HG02852 (cell line): Measurements from ENCODE around the gene TCIRG1.

ENCODE experiments used
- ATAC-seq: cut with Tn5 transposase; IDR thresholded peaks from one replicate; pipeline ENCODE4 v1.9.1; 2021; ENCODE audit warnings: mild to moderate bottlenecking, moderate library complexity; ENCODE audit not compliant: unreplicated experiment

Gene TCIRG1

GRCh38 chr11:68037411-68038225 is 1.2 kb upstream of the TCIRG1 start:
- no peak for ATAC-seq

- ATAC-seq: no peak
These were observed 553 bp upstream of the TCIRG1 start for GRCh38 chr11:68038226-68038717.

- ATAC-seq: no peak
These were observed 781 bp downstream of the TCIRG1 start for GRCh38 chr11:68039526-68040086.

- ATAC-seq: peak; percentile 42
These were observed 1.5 kb downstream of the TCIRG1 start for GRCh38 chr11:68040101-68040956.

GRCh38 chr11:68040957-68041591 is 2.2 kb downstream of the TCIRG1 start:
- ATAC-seq: no peak

- ATAC-seq: no peak
These were observed 2.9 kb downstream of the TCIRG1 start for GRCh38 chr11:68041617-68042218.

GRCh38 chr11:68042219-68043028 is 3.6 kb downstream of the TCIRG1 start:
- no peak for ATAC-seq

GRCh38 chr11:68043029-68043348 is 4.2 kb downstream of the TCIRG1 start:
- ATAC-seq: no peak

GRCh38 chr11:68043349-68044144 is 4.7 kb downstream of the TCIRG1 start:
- no peak for ATAC-seq

GRCh38 chr11:68044145-68044813 is 5.5 kb downstream of the TCIRG1 start:
- no peak for ATAC-seq

GRCh38 chr11:68044898-68045351 is 6.1 kb downstream of the TCIRG1 start:
- no peak for ATAC-seq

- no peak for ATAC-seq
These were observed 8.8 kb downstream of the TCIRG1 start for GRCh38 chr11:68047437-68048290.

GRCh38 chr11:68048681-68049508 is 10.1 kb downstream of the TCIRG1 start:
- no peak for ATAC-seq

- ATAC-seq: no peak
These were observed 10.9 kb downstream of the TCIRG1 start for GRCh38 chr11:68049509-68050370.

GRCh38 chr11:68050371-68050841 is 11.6 kb downstream of the TCIRG1 start:
- no peak for ATAC-seq
